Measurements from ENCODE around the gene PLEKHO2.

PLEKHO2 gene

GRCh38 chr15:64895285-64896065, 53.8 kb downstream of the PLEKHO2 start:
- DNase-seq, result no peak

DNA sequence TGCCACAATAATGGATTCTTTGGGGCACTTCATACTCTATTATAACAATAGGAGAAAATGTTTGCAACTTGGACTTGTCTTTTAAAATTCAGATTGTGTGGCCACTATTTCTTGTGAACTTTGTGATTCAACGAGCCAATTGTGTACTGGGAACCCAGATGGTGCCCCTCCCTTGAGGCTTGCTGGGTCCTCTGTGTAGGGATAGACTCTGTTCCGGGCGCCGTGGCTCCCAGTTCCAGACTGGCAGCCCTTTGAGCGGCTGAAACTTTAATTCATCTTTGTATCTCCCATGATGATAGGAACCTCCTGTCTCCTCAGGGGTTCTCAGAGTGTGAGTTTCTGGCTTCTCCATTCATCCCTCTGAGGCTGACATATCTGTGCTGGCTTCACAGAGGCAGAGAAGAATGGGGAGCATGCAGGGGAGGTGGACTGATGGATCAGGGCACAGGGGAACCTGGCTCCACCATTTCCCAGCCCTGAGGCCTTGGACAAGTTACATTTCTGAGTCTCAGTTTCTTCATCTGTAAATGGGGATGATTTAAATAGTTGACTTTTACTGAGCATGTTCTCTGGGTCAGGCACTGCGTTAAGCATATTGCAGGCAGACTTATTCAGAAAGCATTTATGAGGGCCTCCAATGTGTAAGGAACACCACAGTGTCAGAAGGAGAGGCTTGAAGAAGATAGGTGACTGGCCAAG, 54.8 kb downstream of the PLEKHO2 start:
- DNase-seq, result no peak

- no peak for DNase-seq
Observed at GRCh38 chr15:64897345-64897985, 55.8 kb downstream of the PLEKHO2 start.

DNA sequence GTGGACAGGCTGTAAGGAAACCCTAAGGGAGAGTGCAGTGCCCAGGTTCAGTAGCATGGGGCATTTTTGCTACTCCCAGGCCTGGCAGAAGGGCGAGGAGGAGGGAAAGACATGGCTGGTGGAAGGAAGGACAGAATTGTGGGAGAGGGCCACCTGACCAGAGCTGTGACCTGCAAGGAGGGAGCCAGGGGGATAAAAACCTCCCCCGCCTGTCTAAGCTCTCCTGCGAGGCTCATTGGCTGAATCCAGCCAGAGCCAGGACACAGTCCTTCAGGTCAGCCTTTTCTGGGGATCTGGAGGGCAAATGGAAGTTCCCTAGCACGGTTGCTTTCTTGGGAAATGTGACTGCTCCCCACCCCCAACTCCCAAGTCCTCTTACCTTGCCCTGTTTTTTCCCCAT, 56.7 kb downstream of the PLEKHO2 start:
- DNase-seq, result no peak

- DNase-seq, result no peak
Observed at GRCh38 chr15:64901141-64901540, 59.4 kb downstream of the PLEKHO2 start.

DNA sequence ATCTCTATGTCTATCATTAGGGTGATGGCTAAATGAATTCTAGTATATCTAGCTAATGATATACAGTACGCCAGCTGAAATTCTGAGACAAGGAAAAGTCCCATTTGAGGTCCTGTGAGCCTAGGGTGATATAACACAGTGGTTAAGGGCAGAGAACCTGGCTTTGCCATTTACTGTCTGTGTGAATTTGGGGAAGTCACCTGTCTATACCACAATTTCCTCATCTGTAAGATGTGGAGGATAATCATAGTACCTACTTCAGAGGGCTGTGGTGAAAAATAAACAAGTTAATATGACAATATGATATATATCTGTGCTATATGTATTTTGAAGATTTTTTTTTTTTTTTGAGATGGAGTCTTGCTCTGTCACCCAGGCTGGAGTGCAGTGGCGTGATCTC, 60.2 kb downstream of the PLEKHO2 start:
- DNase-seq, result no peak

- no peak for DNase-seq
Observed at GRCh38 chr15:64902863-64903262, 61.1 kb downstream of the PLEKHO2 start.

GRCh38 chr15:64903326-64903950, 61.7 kb downstream of the PLEKHO2 start:
- DNase-seq, result no peak

GRCh38 chr15:64904189-64904588, 62.5 kb downstream of the PLEKHO2 start:
- no peak for DNase-seq

- peak; percentile 41 for DNase-seq
Observed at GRCh38 chr15:64905119-64905831, 63.6 kb downstream of the PLEKHO2 start.

GRCh38 chr15:64905941-64906340, 64.2 kb downstream of the PLEKHO2 start:
- DNase-seq, result no peak

- no peak for DNase-seq
Observed at GRCh38 chr15:64906402-64906801, 64.7 kb downstream of the PLEKHO2 start.

DNA sequence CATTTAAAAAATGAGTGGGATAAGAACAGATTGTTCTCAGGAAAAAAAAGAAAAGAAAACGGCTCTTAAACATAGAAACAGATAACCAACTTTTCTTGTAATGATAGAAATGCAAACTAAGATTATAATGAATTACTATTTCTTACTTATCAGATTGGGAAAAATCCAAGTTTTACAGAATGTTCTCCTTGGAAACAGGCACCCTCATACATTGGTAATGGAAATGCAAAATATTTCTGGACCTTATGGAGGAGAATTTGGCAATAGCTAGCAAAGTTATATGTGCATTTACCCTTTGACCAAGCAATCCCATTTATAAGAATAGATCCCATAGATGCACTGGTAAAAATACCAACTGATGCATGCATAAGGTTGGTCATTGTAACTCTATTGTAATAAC, 66.3 kb downstream of the PLEKHO2 start:
- no peak for DNase-seq

DNA sequence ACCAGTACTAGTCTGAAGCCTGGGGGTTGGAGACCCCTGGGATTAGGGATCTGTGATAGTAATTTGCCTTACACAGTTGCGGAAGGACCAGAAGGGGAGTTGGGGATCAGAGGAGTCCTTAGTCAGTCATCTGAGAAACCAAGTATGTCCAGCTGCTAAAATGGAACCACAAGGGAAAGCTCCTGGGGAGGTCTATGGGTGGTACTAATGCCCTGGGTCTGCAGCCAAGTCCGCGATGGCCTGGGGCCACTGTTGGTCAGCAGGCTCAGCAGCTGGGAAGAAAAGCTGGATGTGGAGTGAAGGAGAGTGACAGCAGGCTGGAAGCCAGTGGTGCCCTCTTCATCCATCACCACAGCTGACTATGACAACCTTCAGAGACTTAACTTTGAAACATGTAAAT, 67.8 kb downstream of the PLEKHO2 start:
- no peak for DNase-seq

DNA sequence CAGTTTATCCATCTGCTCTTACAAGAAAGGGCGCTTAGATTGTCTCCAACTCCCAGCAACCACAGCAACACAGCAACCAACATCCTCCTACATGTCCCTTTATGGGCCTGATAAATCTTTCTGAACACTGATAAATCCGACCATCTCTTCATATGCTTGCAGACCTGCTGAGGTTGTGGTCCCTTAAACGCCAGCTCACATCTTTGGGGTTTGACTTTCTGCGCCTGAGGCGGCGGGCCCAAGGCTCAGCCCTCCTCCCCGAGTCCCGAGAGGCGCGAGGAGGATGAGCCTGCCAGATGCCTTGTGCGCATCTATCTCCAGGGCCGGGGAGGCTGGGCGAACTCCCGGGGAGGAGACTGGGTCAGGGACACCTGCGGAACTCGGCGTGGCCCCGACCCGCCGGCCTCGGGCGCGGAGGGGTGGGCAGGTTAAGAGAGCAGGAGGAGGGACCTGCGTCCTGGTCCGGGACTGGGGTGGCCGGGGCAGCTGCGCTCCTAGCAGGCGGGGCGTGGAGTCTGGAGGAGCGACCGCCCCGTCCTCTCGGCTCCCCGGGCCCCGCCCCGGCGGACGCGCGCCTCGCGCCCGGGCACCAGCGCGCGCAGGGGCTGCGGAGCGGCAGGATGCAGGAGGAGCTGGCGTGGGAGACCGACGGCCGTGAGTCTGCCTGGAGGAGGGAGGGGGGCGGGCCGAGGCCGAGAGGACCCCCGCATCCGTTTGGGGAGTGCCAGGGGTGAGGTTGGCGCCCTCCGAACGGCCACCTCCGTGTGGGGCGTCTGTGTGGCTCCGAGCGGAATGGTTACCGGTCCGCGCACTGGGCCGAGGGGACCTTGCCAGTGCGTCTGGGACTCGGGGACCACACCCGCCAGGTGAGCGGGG, 69.8 kb downstream of the PLEKHO2 start, which contains the start of gene ANKDD1A:
ANKDD1A (plus strand) TSS at position 592 of the 876 bp plus-strand sequence; CDS start at position 621, 29 bp downstream.
- DNase-seq, result peak; percentile 18

- no peak for DNase-seq
Observed at GRCh38 chr15:64912379-64913325, 70.9 kb downstream of the PLEKHO2 start.

GRCh38 chr15:64915518-64916227, 74.0 kb downstream of the PLEKHO2 start:
- DNase-seq, result no peak

GRCh38 chr15:64916365-64916764, 74.7 kb downstream of the PLEKHO2 start:
- no peak for DNase-seq

DNA sequence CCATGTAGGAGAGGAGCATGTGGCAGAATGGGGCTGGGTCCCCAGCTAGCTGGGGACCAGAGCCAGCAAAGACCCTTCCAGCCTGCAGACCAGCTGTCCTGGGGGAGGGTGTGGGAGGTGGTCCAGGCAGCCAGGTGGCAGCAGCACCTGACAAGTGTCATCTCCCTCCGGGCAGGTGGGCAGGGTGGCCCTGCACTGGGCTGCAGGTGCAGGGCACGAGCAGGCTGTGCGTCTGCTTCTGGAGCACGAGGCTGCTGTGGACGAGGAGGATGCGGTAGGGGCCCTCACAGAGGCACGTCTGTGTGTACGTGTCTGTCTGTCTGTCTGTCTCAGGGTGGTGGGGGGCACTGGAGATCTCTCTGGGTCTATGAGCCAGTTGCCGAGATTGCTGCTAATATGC, 75.5 kb downstream of the PLEKHO2 start:
- DNase-seq, result no peak
